Measurements from ENCODE around the gene PTPN1.

DNA sequence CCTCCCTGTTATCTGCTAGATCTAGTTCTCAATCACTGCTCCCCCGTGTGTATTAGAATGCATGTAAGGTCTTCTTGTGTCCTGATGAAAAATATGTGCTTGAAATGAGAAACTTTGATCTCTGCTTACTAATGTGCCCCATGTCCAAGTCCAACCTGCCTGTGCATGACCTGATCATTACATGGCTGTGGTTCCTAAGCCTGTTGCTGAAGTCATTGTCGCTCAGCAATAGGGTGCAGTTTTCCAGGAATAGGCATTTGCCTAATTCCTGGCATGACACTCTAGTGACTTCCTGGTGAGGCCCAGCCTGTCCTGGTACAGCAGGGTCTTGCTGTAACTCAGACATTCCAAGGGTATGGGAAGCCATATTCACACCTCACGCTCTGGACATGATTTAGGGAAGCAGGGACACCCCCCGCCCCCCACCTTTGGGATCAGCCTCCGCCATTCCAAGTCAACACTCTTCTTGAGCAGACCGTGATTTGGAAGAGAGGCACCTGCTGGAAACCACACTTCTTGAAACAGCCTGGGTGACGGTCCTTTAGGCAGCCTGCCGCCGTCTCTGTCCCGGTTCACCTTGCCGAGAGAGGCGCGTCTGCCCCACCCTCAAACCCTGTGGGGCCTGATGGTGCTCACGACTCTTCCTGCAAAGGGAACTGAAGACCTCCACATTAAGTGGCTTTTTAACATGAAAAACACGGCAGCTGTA, 73.4 kb downstream of the PTPN1 start:
- TF ChIP-seq, protein P1, sequence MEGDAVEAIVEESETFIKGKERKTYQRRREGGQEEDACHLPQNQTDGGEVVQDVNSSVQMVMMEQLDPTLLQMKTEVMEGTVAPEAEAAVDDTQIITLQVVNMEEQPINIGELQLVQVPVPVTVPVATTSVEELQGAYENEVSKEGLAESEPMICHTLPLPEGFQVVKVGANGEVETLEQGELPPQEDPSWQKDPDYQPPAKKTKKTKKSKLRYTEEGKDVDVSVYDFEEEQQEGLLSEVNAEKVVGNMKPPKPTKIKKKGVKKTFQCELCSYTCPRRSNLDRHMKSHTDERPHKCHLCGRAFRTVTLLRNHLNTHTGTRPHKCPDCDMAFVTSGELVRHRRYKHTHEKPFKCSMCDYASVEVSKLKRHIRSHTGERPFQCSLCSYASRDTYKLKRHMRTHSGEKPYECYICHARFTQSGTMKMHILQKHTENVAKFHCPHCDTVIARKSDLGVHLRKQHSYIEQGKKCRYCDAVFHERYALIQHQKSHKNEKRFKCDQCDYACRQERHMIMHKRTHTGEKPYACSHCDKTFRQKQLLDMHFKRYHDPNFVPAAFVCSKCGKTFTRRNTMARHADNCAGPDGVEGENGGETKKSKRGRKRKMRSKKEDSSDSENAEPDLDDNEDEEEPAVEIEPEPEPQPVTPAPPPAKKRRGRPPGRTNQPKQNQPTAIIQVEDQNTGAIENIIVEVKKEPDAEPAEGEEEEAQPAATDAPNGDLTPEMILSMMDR (IDR thresholded peaks at IDR 0.05) = no peak
- no peak for TF ChIP-seq EZH2 (IDR thresholded peaks at IDR 0.05)

Measured in neural progenitor cell (in vitro differentiated cells).